ENCODE results near the gene TSG101.

The TSG101 gene

GRCh38 chr11:18526521-18527296 is at the start of gene TSG101:
TSS of gene TSG101 (minus strand) at chr11:18526942. CDS start at chr11:18526816, 126 bp downstream.
- DNase-seq (ENCODE audit: low spot score) = peak; percentile 92

- DNase-seq (ENCODE audit: low spot score) = no peak
Measured at GRCh38 chr11:18575361-18575760, 48.6 kb upstream of the TSG101 start.

- DNase-seq (ENCODE audit: low spot score) = no peak
Measured at GRCh38 chr11:18567081-18567480, 40.3 kb upstream of the TSG101 start.

DNA sequence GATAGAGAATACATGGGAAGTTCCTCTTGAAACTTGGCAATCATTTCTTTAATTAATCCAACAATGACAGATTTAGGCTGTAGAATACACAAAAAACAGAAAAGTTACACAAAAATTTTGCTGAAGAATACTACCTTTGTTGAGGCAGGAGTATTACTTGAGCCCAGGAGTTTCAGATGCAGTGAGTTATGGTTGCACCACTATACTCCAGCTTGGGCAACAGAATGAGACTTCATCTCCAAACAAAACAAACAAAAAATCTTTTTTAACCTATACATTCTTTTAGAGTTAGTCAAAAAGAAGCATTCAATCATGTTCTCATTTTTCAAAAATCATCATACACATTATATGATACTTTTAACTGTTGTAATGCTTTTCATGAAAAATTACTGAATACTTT is 39.7 kb upstream of the TSG101 start:
- no peak for DNase-seq (ENCODE audit: low spot score)

GRCh38 chr11:18564149-18564548 is 37.4 kb upstream of the TSG101 start:
- no peak for DNase-seq (ENCODE audit: low spot score)

DNA sequence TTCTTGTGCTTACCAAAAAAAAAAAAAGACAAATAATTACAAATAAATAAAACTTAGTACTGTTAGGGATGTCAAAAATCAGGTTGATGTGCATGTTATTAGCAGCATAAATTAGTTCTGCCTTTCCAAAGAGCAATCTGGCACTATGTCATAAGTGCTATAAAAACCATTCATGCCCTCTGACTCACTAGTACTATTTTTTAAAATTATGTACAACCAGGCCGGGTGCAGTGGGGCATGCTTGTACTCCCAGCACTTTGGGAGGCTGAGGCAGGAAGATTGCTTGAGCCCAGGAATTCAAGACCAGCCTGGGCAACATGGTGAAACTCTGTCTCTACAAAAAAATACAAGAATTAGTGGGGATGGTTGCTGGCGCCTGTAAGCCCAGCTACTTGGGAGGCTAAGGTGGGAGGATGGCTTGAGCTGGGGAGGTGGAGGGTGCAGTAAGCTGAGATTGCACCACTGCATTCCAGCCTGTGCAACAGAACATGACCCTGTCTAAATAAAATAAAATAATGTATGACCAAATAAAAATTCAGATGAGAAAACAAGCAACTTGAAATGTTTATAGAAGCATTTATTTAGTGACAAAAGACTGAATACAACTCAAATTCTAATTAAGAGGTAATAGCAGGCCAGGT is 36.5 kb upstream of the TSG101 start:
- DNase-seq (ENCODE audit: low spot score) = no peak

DNA sequence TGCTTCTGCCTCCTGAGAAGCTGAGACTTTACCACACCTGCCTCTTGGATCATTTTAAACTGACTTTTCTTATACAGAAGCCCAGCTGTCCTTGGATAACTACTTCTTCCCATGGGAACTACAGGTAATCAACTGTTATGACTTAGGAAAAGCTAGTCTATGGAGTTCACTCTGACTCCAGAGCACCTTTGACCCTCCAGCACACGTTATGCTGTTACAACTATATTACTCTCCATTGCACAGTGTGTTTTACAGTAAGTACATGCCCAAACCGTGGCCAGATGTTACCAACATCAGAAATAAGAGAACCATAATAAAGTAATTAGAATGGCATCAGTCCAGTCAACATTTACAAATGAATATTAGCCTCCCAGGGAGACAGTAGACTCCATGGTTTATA is 21.3 kb upstream of the TSG101 start:
- DNase-seq (ENCODE audit: low spot score) = no peak

GRCh38 chr11:18540207-18541009 is 13.7 kb upstream of the TSG101 start:
- peak; percentile 38 for DNase-seq (ENCODE audit: low spot score)

DNA sequence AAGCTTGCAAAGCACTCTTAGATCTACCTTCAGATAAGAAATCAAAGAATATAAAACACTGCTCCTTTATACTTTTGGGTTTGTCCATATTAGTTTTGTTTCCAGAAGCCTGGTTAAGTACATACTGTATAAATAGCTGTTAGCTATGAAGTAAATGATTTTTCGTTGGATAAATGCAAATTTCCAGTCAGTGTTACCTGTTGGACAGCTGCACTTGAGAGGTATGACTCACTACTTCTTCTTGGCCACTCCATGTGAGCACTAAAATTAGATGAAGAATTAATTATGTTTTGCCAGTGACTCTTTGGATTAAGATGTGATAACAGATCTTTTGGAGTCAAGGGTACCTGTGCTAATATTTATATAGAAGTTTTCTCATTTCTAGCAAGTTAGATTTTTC is 9.5 kb upstream of the TSG101 start:
- no peak for DNase-seq (ENCODE audit: low spot score)

DNA sequence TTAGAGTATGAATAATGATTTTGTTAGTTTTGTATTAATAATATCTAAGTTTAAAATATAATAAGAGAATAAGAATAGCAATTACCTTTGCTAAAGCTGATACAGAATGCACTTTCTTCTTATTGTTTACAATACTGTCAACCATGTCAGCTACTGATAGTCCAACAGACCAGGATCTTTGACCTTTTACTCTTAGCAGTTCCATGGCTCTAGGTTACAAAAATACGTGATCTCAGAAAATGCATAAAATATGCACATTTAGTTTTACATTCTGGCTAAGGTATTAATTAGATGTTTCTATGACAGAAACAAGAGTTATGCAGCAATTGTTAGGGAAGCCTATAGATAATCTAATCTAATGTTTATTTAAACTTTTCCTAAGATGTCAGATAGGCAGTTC is 7.5 kb upstream of the TSG101 start:
- no peak for DNase-seq (ENCODE audit: low spot score)

DNA sequence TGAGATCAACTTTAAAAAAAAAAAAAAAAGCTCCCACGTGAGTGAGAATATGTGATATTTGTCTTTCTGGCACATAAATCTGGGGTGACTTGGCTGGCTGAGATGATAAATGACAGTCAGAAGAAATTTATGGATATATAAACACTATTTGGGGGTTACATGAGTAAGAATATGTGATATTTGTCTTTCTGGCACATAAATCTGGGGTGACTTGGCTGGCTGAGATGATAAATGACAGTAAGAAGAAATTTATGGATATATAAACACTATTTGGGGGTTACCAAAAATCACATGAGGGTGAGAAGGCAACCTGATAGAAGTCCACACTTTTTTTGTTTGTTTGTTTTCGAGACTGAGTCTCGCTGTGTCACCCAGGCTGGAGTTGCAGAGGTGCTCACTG is 6.6 kb upstream of the TSG101 start:
- DNase-seq (ENCODE audit: low spot score) = no peak

DNA sequence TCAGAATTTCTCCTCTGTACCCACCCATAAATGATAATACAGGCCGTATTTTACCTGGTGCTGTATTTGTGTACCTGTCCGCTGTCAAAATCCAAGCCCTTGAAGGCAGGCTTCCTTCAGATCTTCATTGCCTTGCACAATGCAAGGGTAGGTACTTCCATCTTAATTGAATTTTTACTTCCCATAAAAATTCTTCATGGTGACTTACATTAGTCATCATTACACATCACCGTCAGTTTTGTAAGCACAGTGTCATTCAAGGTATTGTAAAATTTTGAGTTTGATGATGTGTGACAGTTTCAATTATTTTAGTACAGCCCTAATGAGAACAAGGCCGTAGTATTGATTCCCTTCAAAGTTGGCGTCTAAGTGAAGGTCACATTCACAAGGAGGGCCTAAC is 770 bp upstream of the TSG101 start:
- peak; percentile 68 for DNase-seq (ENCODE audit: low spot score)

DNA sequence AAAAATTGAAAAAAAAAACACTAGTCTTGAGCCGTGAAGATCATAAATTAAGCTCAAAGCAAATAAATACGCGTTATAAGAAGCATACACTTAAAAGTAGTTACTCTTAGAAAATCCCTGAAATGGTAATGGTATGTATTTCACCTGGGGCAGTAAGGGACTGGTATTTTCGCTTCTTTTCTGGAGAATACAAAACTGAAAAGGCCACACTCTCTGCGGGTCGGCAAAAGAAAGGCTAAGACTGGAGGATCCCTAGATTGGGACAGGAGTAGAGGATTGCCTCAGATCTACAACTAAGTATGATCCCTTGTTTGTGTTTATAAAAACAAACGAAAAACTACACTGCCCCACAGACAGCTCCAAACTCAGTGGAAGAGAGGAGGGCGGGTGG is 617 bp downstream of the TSG101 start:
- DNase-seq (ENCODE audit: low spot score) = no peak

- no peak for DNase-seq (ENCODE audit: low spot score)
Measured at GRCh38 chr11:18524248-18524647, 2.5 kb downstream of the TSG101 start.

- DNase-seq (ENCODE audit: low spot score) = peak; percentile 38
Measured at GRCh38 chr11:18523084-18523483, 3.7 kb downstream of the TSG101 start.

DNA sequence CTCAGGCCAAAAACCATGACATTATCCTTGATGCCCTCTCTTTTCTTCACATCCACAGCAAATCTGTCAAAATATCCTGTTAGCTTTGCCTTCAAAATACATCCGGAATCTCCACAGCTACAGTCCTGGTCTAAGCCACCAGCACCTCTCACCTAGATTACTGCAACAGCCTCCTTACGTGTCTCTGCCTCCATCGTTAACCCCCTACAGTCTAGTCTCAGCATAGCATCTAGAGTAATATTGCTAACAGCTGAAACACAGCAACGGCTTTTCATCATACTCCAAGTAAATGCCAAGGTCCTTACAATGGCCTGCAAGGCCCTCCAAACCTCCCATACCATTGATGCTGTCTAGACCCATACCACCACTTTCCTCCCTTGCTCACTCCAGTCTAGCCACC is 4.4 kb downstream of the TSG101 start:
- DNase-seq (ENCODE audit: low spot score) = no peak

DNA sequence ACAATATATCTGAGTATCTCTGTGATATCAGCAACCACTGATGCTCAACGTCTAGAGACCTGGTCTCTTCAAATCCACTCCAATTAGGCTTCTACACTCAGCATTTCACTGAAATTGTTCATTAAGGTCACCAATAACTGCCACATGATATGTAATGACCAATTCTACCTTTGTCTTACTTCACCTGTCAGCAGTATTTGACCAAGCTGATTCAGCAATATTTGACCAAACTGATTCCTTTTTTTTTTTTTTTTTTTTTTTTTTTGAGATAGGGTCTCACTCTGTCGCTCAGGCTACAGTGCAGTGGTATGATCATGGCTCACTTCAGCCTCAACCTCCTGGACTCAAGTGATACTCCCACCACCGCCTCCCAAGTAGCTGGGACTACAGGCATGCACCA is 5.6 kb downstream of the TSG101 start:
- no peak for DNase-seq (ENCODE audit: low spot score)

GRCh38 chr11:18502352-18502751 is 24.4 kb downstream of the TSG101 start:
- DNase-seq (ENCODE audit: low spot score) = no peak

DNA sequence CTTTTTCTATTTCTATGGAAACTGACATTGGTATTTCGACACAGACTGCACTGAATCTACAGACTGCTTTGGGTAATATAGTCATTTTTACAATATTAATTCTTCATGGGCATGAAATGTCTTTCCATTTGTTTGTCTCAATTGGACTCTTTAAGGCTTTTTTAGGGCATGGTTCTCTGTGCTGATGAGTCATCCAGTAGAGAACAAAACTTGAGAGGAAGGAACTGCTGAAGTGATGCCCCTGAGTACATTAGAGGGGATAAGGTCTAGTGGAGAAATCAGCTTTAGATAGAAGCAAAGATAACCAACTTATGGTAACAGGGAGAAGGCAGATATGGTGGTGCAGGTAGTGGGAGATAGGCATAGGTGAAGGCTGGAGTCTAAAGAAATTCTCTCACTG is 25.1 kb downstream of the TSG101 start:
- DNase-seq (ENCODE audit: low spot score) = no peak

- no peak for DNase-seq (ENCODE audit: low spot score)
Measured at GRCh38 chr11:18498039-18498438, 28.7 kb downstream of the TSG101 start.

DNA sequence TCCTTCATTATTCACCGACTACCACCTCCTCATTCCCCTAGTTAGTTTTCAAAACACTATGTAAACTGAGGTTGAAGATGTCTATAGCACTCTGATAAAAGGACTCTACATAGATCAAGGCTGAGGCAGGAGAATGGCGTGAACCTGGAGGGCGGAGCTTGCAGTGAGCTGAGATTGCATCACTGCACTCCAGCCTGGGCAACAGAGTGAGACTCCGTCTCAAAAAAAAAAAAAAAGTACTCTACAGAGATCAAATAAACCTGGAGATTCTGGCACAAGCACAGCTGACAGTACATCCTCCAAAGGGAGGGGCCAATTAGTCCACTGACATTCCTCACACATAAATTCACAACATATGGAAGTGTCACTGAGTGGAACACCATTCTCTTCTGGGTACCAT is 31.0 kb downstream of the TSG101 start:
- DNase-seq (ENCODE audit: low spot score) = no peak

- no peak for DNase-seq (ENCODE audit: low spot score)
Measured at GRCh38 chr11:18495271-18495670, 31.5 kb downstream of the TSG101 start.

DNA sequence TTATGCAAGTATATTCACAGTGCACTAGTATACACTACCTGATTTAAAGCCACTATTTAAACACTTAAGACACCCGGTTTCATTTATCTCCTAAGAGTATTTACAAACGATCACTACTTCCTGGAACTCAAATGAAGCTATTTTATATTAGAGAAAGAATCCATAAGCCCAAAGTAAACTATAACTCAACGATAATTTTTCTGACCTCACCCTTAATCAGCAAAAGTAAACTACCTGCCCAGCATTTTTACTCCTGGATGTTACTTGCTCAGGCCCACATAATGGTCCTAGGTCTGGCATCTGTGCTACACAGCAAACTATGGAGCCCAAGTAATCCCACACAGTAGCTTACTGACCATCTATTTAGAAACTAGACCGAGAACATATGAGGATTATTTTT is 33.4 kb downstream of the TSG101 start:
- DNase-seq (ENCODE audit: low spot score) = no peak
